Stimulated activated naive CD4-positive, alpha-beta T cell treated with Interleukin-2 at 50 U/mL for 16 hours (primary cell): Measurements from ENCODE around the gene SECISBP2L.

ENCODE experiments used
- DNase-seq: peaks from one replicate; lab custom pipeline; 2025; lab: John Stamatoyannopoulos, UW

SECISBP2L gene

GRCh38 chr15:49060710-49061495 is 14.7 kb upstream of the SECISBP2L start:
- DNase-seq, result no peak

GRCh38 chr15:49059491-49059890 is 13.2 kb upstream of the SECISBP2L start:
- DNase-seq, result no peak

GRCh38 chr15:49058559-49058958 is 12.3 kb upstream of the SECISBP2L start:
- DNase-seq, result no peak

GRCh38 chr15:49055630-49056029 is 9.4 kb upstream of the SECISBP2L start:
- DNase-seq, result no peak

- DNase-seq, result no peak
Observed at GRCh38 chr15:49052662-49053061, 6.4 kb upstream of the SECISBP2L start.

GRCh38 chr15:49047456-49047855 is 1.2 kb upstream of the SECISBP2L start:
- no peak for DNase-seq

GRCh38 chr15:49045751-49046219 is 461 bp downstream of the SECISBP2L start:
- DNase-seq, result no peak

GRCh38 chr15:49044766-49045606 is 1.3 kb downstream of the SECISBP2L start:
- no peak for DNase-seq

GRCh38 chr15:49044002-49044401 is 2.2 kb downstream of the SECISBP2L start:
- no peak for DNase-seq

- DNase-seq, result no peak
Observed at GRCh38 chr15:49042165-49042564, 4.1 kb downstream of the SECISBP2L start.

GRCh38 chr15:49041426-49041825 is 4.8 kb downstream of the SECISBP2L start:
- DNase-seq, result no peak

- DNase-seq, result no peak
Observed at GRCh38 chr15:49040151-49040550, 6.1 kb downstream of the SECISBP2L start.

GRCh38 chr15:49038382-49038781 is 7.9 kb downstream of the SECISBP2L start:
- DNase-seq, result no peak

GRCh38 chr15:49037546-49037940 is 8.7 kb downstream of the SECISBP2L start:
- no peak for DNase-seq

- no peak for DNase-seq
Observed at GRCh38 chr15:49036650-49037545, 9.3 kb downstream of the SECISBP2L start.

GRCh38 chr15:49035825-49036224 is 10.4 kb downstream of the SECISBP2L start:
- DNase-seq, result no peak

GRCh38 chr15:49032601-49033145 is 13.6 kb downstream of the SECISBP2L start:
- no peak for DNase-seq

- no peak for DNase-seq
Observed at GRCh38 chr15:49031804-49032203, 14.4 kb downstream of the SECISBP2L start.

GRCh38 chr15:49026700-49027099 is 19.5 kb downstream of the SECISBP2L start:
- no peak for DNase-seq

- DNase-seq, result no peak
Observed at GRCh38 chr15:49024840-49025239, 21.4 kb downstream of the SECISBP2L start.

GRCh38 chr15:49023354-49023753 is 22.9 kb downstream of the SECISBP2L start:
- no peak for DNase-seq

- DNase-seq, result no peak
Observed at GRCh38 chr15:49015896-49016295, 30.4 kb downstream of the SECISBP2L start.
